Keratinocyte (primary cell): ENCODE measurements around the gene BOD1. TPM values are rescaled to one million over a fixed set of nuclear protein-coding genes. Genes with fewer than 3 reads are reported as not detected.

ENCODE experiments used
- DNase-seq: peaks from one replicate; pipeline ENCODE4 v3.0.0-alpha.2; 2011; ENCODE audit warnings: low read depth, missing footprints, low spot score
- FAIRE-seq: peaks from 2 replicates; lab custom pipeline; 2011; peaks lifted over from hg19 to GRCh38; lab: Jason Lieb, UNC
- H2AFZ ChIP-seq: 2 replicates; pipeline ENCODE4 v1.6.0; 2012; ENCODE audit warnings: low read length, control low read depth, inconsistent platforms; ENCODE audit not compliant: control insufficient read depth
- H3K27ac ChIP-seq: 2 replicates; pipeline ENCODE4 v1.5.1; 2011; ENCODE audit warnings: low read length; ENCODE audit not compliant: control insufficient read depth, insufficient read depth
- H3K27me3 ChIP-seq: 3 replicates; pipeline ENCODE4 v1.6.0; 2011; ENCODE audit warnings: low read length; ENCODE audit not compliant: control insufficient read depth, insufficient read depth; ENCODE audit errors: extremely low read depth
- H3K36me3 ChIP-seq, 2 experiments: 2 replicates in 1 of 2; 3 replicates in 1 of 2; pipeline ENCODE4 v1.5.1; 2011; ENCODE audit warnings: low read length in 2 of 2, mild to moderate bottlenecking in 1 of 2; ENCODE audit not compliant: control insufficient read depth in 2 of 2, insufficient read depth in 2 of 2; ENCODE audit errors: extremely low read depth in 1 of 2
- H3K4me1 ChIP-seq: 3 replicates; pipeline ENCODE4 v1.5.1; 2011; ENCODE audit warnings: low read length; ENCODE audit not compliant: control insufficient read depth, insufficient read depth; ENCODE audit errors: extremely low read depth
- H3K4me2 ChIP-seq: 3 replicates; pipeline ENCODE4 v1.6.0; 2011; ENCODE audit warnings: low read depth, low read length; ENCODE audit not compliant: control insufficient read depth, insufficient read depth; ENCODE audit errors: extremely low read depth
- H3K4me3 ChIP-seq, 3 experiments: fragments of 200-600 bp in 1 of 3; sonication (generic) in 1 of 3; 2 replicates in 2 of 3; 3 replicates in 1 of 3; pipeline ENCODE4 v1.5.1; 2011 to 2016; ENCODE audit warnings: low read length in 3 of 3, mild to moderate bottlenecking in 3 of 3, control low read depth in 2 of 3, inconsistent platforms in 1 of 3, low read depth in 1 of 3, mixed read lengths in 1 of 3, mixed run types in 1 of 3, moderate library complexity in 1 of 3; ENCODE audit not compliant: control insufficient read depth in 2 of 3, insufficient read depth in 2 of 3; ENCODE audit errors: extremely low read depth in 1 of 3
- H3K79me2 ChIP-seq: 2 replicates; pipeline ENCODE4 v1.6.0; 2012; ENCODE audit warnings: low read length; ENCODE audit not compliant: control insufficient read depth, insufficient read depth
- H3K9ac ChIP-seq: 3 replicates; pipeline ENCODE4 v1.6.0; 2011; ENCODE audit warnings: low read length; ENCODE audit not compliant: control insufficient read depth, insufficient read depth; ENCODE audit errors: extremely low read depth
- H3K9me1 ChIP-seq: 3 replicates; pipeline ENCODE4 v1.6.0; 2011; ENCODE audit warnings: low read length; ENCODE audit not compliant: control insufficient read depth, insufficient read depth; ENCODE audit errors: extremely low read depth
- H3K9me3 ChIP-seq: 2 replicates; pipeline ENCODE4 v1.5.1; 2012; ENCODE audit warnings: low read depth, low read length; ENCODE audit not compliant: control insufficient read depth
- H4K20me1 ChIP-seq: 3 replicates; pipeline ENCODE4 v1.6.0; 2011; ENCODE audit warnings: low read length; ENCODE audit not compliant: control insufficient read depth, insufficient read depth; ENCODE audit errors: extremely low read depth
- EZH2 ChIP-seq: IDR thresholded peaks from one replicate; pipeline ENCODE4 v1.6.1; 2012; ENCODE audit warnings: inconsistent platforms, mild to moderate bottlenecking, low read length, moderate library complexity
- dilution Hi-C: fragments of 300-500 bp; cut with MboI; formaldehyde crosslinking; loops from one replicate; pipeline ENCODE4 v1.7.0; 2020; ENCODE audit warnings: low sequenced_read_pairs; ENCODE audit not compliant: extremely low pct_ligation_motif_present
- polyA minus RNA-seq, 3 experiments: library from RNA; depleted of rRNA, polyadenylated mRNA; stranded (reverse); fragments of >200 nt; gene quantifications; 1 replicate in 1 of 3; 2 replicates in 1 of 3; 3 replicates in 1 of 3; pipeline ENCODE4 v1.2.3, GENCODE V29; 2011
- polyA plus RNA-seq, 5 experiments: library from polyadenylated mRNA; depleted of rRNA in 3 of 5; stranded (reverse) in 3 of 5; stranded (forward) in 1 of 5; unstranded in 1 of 5; fragments of >200 nt; gene quantifications; 1 replicate in 1 of 5; 2 replicates in 3 of 5; 3 replicates in 1 of 5; pipeline versions ENCODE4 v1.2.1 to v1.2.3, GENCODE V29; 2011 to 2012; ENCODE audit warnings: missing spikeins in 2 of 5, low read depth in 1 of 5, low replicate concordance in 1 of 5
- TF ChIP-seq, protein P1 (sequence below), 3 experiments: IDR thresholded peaks in 1 of 3; conservative IDR thresholded peaks in 1 of 3; optimal IDR thresholded peaks in 1 of 3; 2 replicates in 2 of 3; 3 replicates in 1 of 3; pipeline versions ENCODE3 to v1.5.1; 2011; ENCODE audit warnings: low read length in 3 of 3, mild to moderate bottlenecking in 3 of 3, moderate library complexity in 2 of 3, control low read depth in 1 of 3, inconsistent platforms in 1 of 3; ENCODE audit not compliant: insufficient read depth in 2 of 3; ENCODE audit errors: extremely low read depth in 1 of 3

Gene BOD1
- 37.5 to 46.8 TPM (median 37.5 TPM) in 3 replicates for polyA plus RNA-seq
- 69.0 TPM for polyA plus RNA-seq (2011; ENCODE audit: low read depth)
- 36.4 and 47.5 TPM in 2 replicates for polyA plus RNA-seq (2011; cell fraction: cytosol; rRNA removed)
- polyA plus RNA-seq (2011; cell fraction: nucleus; rRNA removed), result 32.3 and 41.5 TPM in 2 replicates
- 35.8 and 53.4 TPM in 2 replicates for polyA plus RNA-seq (2012; ENCODE audit: low replicate concordance)
- 1.7 to 31.9 TPM (median 30.5 TPM) in 3 replicates for polyA minus RNA-seq
- polyA minus RNA-seq (2011; cell fraction: cytosol; rRNA and poly(A)+ RNA removed), result 26.1 TPM
- 3.7 and 8.3 TPM in 2 replicates for polyA minus RNA-seq (2011; cell fraction: nucleus; rRNA and poly(A)+ RNA removed)

DNA sequence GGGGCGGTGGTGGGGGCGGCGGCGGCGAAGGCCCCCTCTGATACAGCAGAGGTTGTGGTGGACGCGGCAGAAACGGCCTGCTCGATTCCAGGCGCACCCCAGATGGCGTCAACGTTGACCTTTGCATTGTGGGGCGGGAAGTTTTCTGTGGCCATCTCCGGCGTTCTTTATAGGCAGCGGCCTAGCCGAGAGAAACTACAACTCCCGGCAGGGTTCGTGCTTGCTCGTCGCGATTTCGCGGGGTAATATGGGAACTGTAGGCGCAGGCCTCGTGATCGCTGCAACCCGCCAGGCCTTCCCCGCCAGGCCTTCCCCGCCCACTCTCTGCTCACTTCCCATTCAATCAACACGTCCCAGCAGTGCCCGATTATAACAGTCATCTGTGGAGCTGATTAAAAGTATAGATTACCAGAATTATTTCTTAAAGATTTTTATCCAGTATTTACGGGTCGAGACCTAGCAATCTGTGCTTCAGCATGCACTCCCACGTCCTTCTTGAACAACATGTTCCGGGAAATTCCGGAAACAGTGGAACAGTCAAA is at the start of gene BOD1:
Gene BOD1 (minus strand): TSS at position 74 of the 542 bp plus-strand sequence. CDS start 214 bp downstream, outside the sequence.
- no peaks in the 10 kb centered on the region for H3K9me3 ChIP-seq

DNA sequence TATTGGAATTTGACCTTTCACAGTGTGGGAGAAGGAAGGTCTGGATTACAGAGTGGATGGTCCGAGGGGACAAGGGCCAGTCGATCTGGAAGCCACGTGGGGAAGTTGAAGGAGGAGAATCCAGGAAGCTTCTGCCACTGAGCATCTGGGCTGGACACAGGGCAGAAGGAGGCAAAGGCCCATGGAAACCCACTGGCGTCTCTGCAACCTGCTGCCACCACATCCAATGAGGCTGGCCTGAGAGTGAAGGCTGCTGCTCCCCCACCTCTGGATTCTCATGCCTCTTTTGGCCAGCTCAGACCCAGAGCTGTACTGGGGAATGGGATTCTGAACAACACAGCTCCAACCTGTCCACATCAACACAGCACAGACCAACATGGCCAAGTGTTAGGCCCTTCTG is 48.9 kb upstream of the BOD1 start:
- Histone ChIP-seq H3K4me2 (no peak overlapping the region), H3K9ac (no peak overlapping the region), H4K20me1 (no peaks in the 10 kb centered on the region), H2AFZ (no peak overlapping the region), H3K4me1 (no peaks in the 10 kb centered on the region), H3K4me3 (no peak overlapping the region), H3K79me2 (no peaks in the 10 kb centered on the region), H3K27me3 (no peaks in the 10 kb centered on the region), H3K36me3 (no peaks in the 10 kb centered on the region), H3K27ac (no peak overlapping the region), H3K9me1 (no peaks in the 10 kb centered on the region), H3K9me3 (no peaks in the 10 kb centered on the region)
- dilution Hi-C loops, result no loop called here
- DNase-seq, result no peak
- FAIRE-seq, result no peak
- TF ChIP-seq, protein P1, sequence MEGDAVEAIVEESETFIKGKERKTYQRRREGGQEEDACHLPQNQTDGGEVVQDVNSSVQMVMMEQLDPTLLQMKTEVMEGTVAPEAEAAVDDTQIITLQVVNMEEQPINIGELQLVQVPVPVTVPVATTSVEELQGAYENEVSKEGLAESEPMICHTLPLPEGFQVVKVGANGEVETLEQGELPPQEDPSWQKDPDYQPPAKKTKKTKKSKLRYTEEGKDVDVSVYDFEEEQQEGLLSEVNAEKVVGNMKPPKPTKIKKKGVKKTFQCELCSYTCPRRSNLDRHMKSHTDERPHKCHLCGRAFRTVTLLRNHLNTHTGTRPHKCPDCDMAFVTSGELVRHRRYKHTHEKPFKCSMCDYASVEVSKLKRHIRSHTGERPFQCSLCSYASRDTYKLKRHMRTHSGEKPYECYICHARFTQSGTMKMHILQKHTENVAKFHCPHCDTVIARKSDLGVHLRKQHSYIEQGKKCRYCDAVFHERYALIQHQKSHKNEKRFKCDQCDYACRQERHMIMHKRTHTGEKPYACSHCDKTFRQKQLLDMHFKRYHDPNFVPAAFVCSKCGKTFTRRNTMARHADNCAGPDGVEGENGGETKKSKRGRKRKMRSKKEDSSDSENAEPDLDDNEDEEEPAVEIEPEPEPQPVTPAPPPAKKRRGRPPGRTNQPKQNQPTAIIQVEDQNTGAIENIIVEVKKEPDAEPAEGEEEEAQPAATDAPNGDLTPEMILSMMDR (optimal IDR thresholded peaks at IDR 0.05 in 1 of 3, IDR thresholded peaks at IDR 0.05 in 1 of 3, conservative IDR thresholded peaks at IDR 0.05 in 1 of 3; ENCODE audit: extremely low read depth in 1 of 3, insufficient read depth in 2 of 3, low read length in 3 of 3), result no peak
- no peak for TF ChIP-seq EZH2

More for the DNA sequence above, at the start of gene BOD1:
- H3K36me3 ChIP-seq, result peaks cover 3 to 21% of the 10 kb centered on the region in 2 experiments
- peak within 1 kb of the TSS; percentile 82 for H3K27ac ChIP-seq
- peak within 1 kb of the TSS; percentile 53 to 79 (median 64) for H3K4me3 ChIP-seq
- H3K4me2 ChIP-seq, result peak within 1 kb of the TSS; percentile 87
- peaks cover 45% of the 10 kb centered on the region for H3K79me2 ChIP-seq
- DNase-seq (peak; percentile 71), FAIRE-seq (no peak)
- peaks cover 6% of the 10 kb centered on the region for H3K9me1 ChIP-seq
- peak within 1 kb of the TSS; percentile 78 for H2AFZ ChIP-seq
- no peak for TF ChIP-seq EZH2
- TF ChIP-seq, protein P1 (optimal IDR thresholded peaks at IDR 0.05 in 1 of 3, IDR thresholded peaks at IDR 0.05 in 1 of 3, conservative IDR thresholded peaks at IDR 0.05 in 1 of 3; ENCODE audit: extremely low read depth in 1 of 3, insufficient read depth in 2 of 3, low read length in 3 of 3), result no peak
- no peaks in the 10 kb centered on the region for H3K27me3 ChIP-seq
- peak within 1 kb of the TSS; percentile 93 for H3K9ac ChIP-seq
- peaks cover 19% of the 10 kb centered on the region for H3K4me1 ChIP-seq
- H4K20me1 ChIP-seq, result peaks cover 10% of the 10 kb centered on the region
- dilution Hi-C loops, result no loop called here
